Testis (tissue), 2 donors: Measurements from ENCODE around the gene KLHL29.

Experiments used
- CTCF ChIP-seq, 3 experiments: fragments of 450-650 bp in 2 of 3; fragments of 200-600 bp in 1 of 3; sonication (generic) in 1 of 3; IDR thresholded peaks; one replicate each; pipeline ENCODE4 v1.5.1; 2016 to 2019; ENCODE audit warnings: antibody characterized with exemption in 3 of 3, mild to moderate bottlenecking in 2 of 3, moderate library complexity in 1 of 3
- POLR2A ChIP-seq: fragments of 450-650 bp; IDR thresholded peaks from one replicate; pipeline ENCODE4 v1.6.1; 2017; ENCODE audit warnings: antibody characterized with exemption, mild to moderate bottlenecking, moderate library complexity

GRCh38 chr2:23350792-23351355 is 34.1 kb upstream of the KLHL29 start:
- TF ChIP-seq CTCF (IDR thresholded peaks at IDR 0.05) (no peak), POLR2A (no peak)
